GM08714 (cell line): Measurements from ENCODE around the gene TYMP.
A peak's percentile ranks its signal among the peaks of the same experiment; 100 is the strongest.
"Not testable (repeated sequence)": the region's sequence is repeated elsewhere in the genome, so short reads cannot be mapped to it uniquely, and the experiment has no call there.

Experiments used
- H3K4me3 ChIP-seq: fragments of 200-500 bp; sonication (Bioruptor generic); 2 replicates; pipeline ENCODE4 v1.5.1; 2014; ENCODE audit warnings: mild to moderate bottlenecking, low read length, inconsistent platforms
- ZNF274 ChIP-seq: IDR thresholded peaks from 2 replicates; pipeline ENCODE4 v1.6.1; 2012; ENCODE audit warnings: mild to moderate bottlenecking, low read depth, low read length

Gene TYMP

GRCh38 chr22:50537765-50538164, 8.0 kb upstream of the TYMP start:
- H3K4me3 ChIP-seq, result no peak overlapping the region
- no peak for TF ChIP-seq ZNF274

GRCh38 chr22:50536226-50536625, 6.4 kb upstream of the TYMP start:
- no peak for TF ChIP-seq ZNF274
- no peak overlapping the region for H3K4me3 ChIP-seq

GRCh38 chr22:50535113-50535512, 5.3 kb upstream of the TYMP start:
- no peak for TF ChIP-seq ZNF274
- no peak overlapping the region for H3K4me3 ChIP-seq

GRCh38 chr22:50533856-50534711, 4.3 kb upstream of the TYMP start:
- not testable (repeated sequence) for H3K4me3 ChIP-seq

GRCh38 chr22:50532824-50533796, 3.3 kb upstream of the TYMP start:
- H3K4me3 ChIP-seq, result no peak overlapping the region; the same call in 1 of the 2 replicates
- TF ChIP-seq ZNF274, result no peak

GRCh38 chr22:50531962-50532674, 2.3 kb upstream of the TYMP start:
- TF ChIP-seq ZNF274, result no peak
- H3K4me3 ChIP-seq, result peak overlapping the region; percentile 79; the same call in 1 of the 2 replicates

GRCh38 chr22:50531546-50531961, 1.7 kb upstream of the TYMP start:
- TF ChIP-seq ZNF274, result no peak
- H3K4me3 ChIP-seq, result peak overlapping the region; percentile 79

- TF ChIP-seq ZNF274, result no peak
- H3K4me3 ChIP-seq, result peak overlapping the region; percentile 79
Observed at GRCh38 chr22:50530877-50531545, 1.2 kb upstream of the TYMP start.

GRCh38 chr22:50530580-50530876, 716 bp upstream of the TYMP start:
- no peak for TF ChIP-seq ZNF274
- H3K4me3 ChIP-seq, result peak overlapping the region; percentile 79

GRCh38 chr22:50529416-50529896, 356 bp downstream of the TYMP start:
- H3K4me3 ChIP-seq, result peak overlapping the region; percentile 79; the same call in 1 of the 2 replicates

GRCh38 chr22:50528682-50529415, 963 bp downstream of the TYMP start:
- H3K4me3 ChIP-seq, result peak overlapping the region; percentile 79; the same call in 1 of the 2 replicates
- no peak for TF ChIP-seq ZNF274

More at GRCh38 chr22:50529416-50529896, 356 bp downstream of the TYMP start:
- no peak for TF ChIP-seq ZNF274

- no peak for TF ChIP-seq ZNF274
- H3K4me3 ChIP-seq, result no peak overlapping the region
Observed at GRCh38 chr22:50527921-50528681, 1.7 kb downstream of the TYMP start.
